ENCODE measurements around the gene MSGN1.

GRCh38 chr2:17821535-17822444 is 5.5 kb downstream of the MSGN1 start:
- TF ChIP-seq ARNTL (CRISPR knock-in tag; IDR thresholded peaks at IDR 0.05; ENCODE audit: borderline replicate concordance, low read depth), result no peak
- no peak for TF ChIP-seq ZFP3 (CRISPR knock-in tag; IDR thresholded peaks at IDR 0.05)
- TF ChIP-seq OSR1 (CRISPR knock-in tag; IDR thresholded peaks at IDR 0.05), result no peak
- TF ChIP-seq CREB5 (CRISPR knock-in tag; IDR thresholded peaks at IDR 0.05; ENCODE audit: low read depth), result no peak
- TF ChIP-seq ZC3H10 (CRISPR knock-in tag; IDR thresholded peaks at IDR 0.05), result no peak
- TF ChIP-seq TSHZ2 (CRISPR knock-in tag; IDR thresholded peaks at IDR 0.05), result no peak
- TF ChIP-seq PPARA (CRISPR knock-in tag; IDR thresholded peaks at IDR 0.05; ENCODE audit: borderline replicate concordance), result no peak
- TF ChIP-seq BACH2 (CRISPR knock-in tag; IDR thresholded peaks at IDR 0.05; ENCODE audit: borderline replicate concordance), result no peak
- TF ChIP-seq RARB (CRISPR knock-in tag; IDR thresholded peaks at IDR 0.05), result no peak
- no peak for TF ChIP-seq ESRRG (CRISPR knock-in tag; IDR thresholded peaks at IDR 0.05)
- TF ChIP-seq ZFP30 (CRISPR knock-in tag; IDR thresholded peaks at IDR 0.05), result no peak
